ENCODE measurements around the gene RNF150. TPM values are rescaled to one million over a fixed set of nuclear protein-coding genes. Genes with fewer than 3 reads are reported as not detected.

The RNF150 gene
- total and polyA plus RNA-seq, 2 of the 8 experiments (the other 6 are each of a cell fraction or from before 2014, with no cell fraction given), result 3.4 to 4.8 TPM

DNA sequence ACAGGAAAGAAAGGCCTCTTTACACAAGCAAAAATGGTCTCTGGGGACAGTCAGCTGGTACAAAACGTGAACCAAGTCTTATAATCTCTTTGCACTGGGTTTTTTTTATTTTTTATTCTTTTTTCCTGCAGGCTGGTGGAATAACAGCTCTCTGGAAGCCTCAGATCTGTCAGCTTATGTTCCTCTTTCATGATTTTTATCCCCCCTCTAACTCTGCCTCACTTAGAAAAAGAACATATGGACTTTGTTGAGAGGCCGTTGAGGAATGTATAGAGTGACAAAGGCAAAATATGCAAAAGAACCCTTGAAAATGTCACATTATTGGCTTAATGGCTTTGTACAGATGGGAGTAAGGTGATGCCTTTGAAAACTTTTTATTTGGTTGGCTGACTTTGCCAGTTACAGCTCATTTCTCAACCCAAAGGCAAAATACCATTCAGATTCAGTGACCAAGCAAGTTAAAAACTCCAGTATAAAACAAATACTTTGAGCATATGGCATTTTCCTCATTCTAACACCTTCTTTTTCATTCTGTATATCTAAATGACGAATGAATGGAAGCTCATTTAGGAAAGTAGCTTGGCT lies 111.1 kb downstream of the RNF150 start (continued):
- TF ChIP-seq TCF12 (IDR thresholded peaks at IDR 0.05; ENCODE audit: low read depth, low read length), result no peak
- no peak for TF ChIP-seq CHD1 (IDR thresholded peaks at IDR 0.05; ENCODE audit: low read depth, low read length)

All from H1 (cell line).